GM10266 (cell line): Measurements from ENCODE around the gene HNRNPR.
"Not testable (repeated sequence)": the region's sequence is repeated elsewhere in the genome, so short reads cannot be mapped to it uniquely, and the experiment has no call there.

ENCODE experiments used
- DNase-seq: peaks from one replicate; pipeline ENCODE4 v3.0.0; 2012; ENCODE audit errors: extremely low spot score
- CTCF ChIP-seq: IDR thresholded peaks from 2 replicates; pipeline ENCODE4 v1.5.1; 2012; ENCODE audit warnings: mild to moderate bottlenecking, low read depth; ENCODE audit not compliant: control insufficient read depth, insufficient read depth; ENCODE audit errors: missing control alignments

HNRNPR gene

GRCh38 chr1:23384312-23385058 lies 40.4 kb upstream of the HNRNPR start:
- DNase-seq = no peak
- no peak for TF ChIP-seq CTCF

GRCh38 chr1:23383577-23384311 lies 39.7 kb upstream of the HNRNPR start:
- TF ChIP-seq CTCF = no peak
- no peak for DNase-seq

GRCh38 chr1:23381233-23381885 lies 37.3 kb upstream of the HNRNPR start:
- no peak for DNase-seq

GRCh38 chr1:23380719-23381118 lies 36.6 kb upstream of the HNRNPR start:
- no peak for DNase-seq
- TF ChIP-seq CTCF = no peak

More at GRCh38 chr1:23381233-23381885, 37.3 kb upstream of the HNRNPR start:
- no peak for TF ChIP-seq CTCF

GRCh38 chr1:23380236-23380635 lies 36.2 kb upstream of the HNRNPR start:
- DNase-seq = not testable (repeated sequence)

- no peak for TF ChIP-seq CTCF
- no peak for DNase-seq
These were observed 33.1 kb upstream of the HNRNPR start for GRCh38 chr1:23376890-23377811.

- DNase-seq = not testable (repeated sequence)
These were observed 30.1 kb upstream of the HNRNPR start for GRCh38 chr1:23374079-23374735.
